ENCODE results near the gene EIF5.
"Not testable (repeated sequence)": the region's sequence is repeated elsewhere in the genome, so short reads cannot be mapped to it uniquely, and the experiment has no call there.

Gene EIF5

DNA sequence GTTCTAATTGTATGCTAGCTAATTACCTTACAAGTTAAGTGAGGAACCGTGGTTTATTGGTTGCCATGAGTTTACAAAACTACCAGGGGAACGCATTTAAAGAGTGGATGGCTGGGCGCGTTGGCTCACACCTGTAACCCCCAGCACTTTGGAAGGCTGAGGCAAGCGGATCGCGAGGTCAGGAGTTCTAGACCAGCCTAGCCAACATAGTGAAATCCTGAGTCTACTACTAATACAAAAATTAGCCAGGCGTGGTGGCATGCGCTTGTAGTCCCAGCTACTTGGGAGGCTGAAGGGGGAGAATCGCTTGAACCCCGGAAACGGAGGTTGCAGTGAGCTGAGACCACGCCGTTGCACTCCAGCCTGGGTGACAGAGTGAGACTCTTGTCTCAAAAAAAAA, 2.2 kb downstream of the EIF5 start:
- DNase-seq (ENCODE audit: low read depth) = no peak

DNA sequence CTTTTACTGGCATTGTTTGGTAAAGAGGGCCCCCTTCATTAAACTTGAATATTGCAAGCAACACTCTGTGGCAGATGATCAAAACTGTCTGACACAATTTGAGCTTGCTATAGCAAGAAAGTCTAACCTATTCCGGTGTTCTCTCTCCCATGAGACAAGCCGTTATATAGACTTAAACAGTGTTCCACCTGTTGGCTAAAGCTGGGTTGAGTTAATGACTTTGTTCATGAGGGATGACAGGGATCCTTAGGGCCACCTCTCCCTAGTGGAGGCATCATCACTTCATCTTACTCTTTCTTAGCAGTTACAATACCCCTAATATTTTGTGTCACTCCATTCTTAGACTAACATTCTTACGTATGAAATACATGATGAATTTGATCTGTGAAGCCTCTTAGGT, 3.8 kb downstream of the EIF5 start:
- DNase-seq (ENCODE audit: low read depth) = no peak

DNA sequence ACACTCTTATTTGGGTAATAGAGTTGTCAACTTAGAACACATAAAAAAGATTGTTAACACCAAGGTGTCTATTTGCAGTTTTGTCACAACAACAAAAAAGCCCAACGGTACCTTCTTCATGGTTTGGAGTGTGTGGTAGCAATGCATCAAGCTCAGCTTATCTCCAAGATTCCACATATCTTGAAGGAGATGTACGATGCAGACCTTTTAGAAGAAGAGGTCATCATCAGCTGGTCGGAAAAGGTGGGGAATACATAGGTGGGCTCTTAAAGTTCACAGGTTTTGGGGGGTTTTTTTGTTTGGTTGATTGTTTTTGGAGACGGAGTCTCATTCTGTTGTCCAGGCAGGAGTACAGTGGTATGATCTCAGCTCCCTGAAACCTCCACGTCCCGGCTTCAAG, 5.5 kb downstream of the EIF5 start:
- no peak for DNase-seq (ENCODE audit: low read depth)

DNA sequence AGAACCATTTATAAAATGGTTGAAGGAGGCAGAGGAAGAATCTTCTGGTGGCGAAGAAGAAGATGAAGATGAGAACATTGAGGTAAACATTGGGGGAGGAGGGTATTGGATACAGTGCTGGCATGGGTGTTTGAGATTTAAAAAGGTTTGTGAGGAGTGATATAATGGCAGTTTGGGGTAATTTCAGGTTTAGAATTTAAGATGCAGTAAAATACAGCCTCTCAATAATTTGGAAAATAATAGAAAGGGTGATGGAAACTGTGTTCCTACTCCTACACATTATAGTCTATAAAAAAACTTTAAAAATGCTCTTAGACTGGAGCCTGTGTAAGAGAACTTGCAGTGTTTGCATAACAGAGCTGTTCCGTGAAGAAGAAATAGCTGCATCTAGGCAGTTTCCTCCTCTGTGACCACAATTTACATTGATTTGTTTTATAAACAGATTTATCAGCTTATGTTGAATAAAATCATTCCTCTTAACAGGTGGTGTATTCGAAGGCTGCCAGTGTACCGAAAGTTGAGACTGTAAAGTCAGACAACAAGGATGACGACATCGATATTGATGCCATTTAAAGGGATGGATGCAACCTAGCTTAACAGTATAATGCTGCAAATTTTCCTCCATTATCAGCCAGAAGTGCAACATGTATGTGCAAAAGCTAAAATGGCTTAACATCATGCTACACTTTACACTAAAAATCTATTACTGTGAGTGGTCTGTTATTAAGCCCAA, 6.6 kb downstream of the EIF5 start:
- no peak for DNase-seq (ENCODE audit: low read depth)

DNA sequence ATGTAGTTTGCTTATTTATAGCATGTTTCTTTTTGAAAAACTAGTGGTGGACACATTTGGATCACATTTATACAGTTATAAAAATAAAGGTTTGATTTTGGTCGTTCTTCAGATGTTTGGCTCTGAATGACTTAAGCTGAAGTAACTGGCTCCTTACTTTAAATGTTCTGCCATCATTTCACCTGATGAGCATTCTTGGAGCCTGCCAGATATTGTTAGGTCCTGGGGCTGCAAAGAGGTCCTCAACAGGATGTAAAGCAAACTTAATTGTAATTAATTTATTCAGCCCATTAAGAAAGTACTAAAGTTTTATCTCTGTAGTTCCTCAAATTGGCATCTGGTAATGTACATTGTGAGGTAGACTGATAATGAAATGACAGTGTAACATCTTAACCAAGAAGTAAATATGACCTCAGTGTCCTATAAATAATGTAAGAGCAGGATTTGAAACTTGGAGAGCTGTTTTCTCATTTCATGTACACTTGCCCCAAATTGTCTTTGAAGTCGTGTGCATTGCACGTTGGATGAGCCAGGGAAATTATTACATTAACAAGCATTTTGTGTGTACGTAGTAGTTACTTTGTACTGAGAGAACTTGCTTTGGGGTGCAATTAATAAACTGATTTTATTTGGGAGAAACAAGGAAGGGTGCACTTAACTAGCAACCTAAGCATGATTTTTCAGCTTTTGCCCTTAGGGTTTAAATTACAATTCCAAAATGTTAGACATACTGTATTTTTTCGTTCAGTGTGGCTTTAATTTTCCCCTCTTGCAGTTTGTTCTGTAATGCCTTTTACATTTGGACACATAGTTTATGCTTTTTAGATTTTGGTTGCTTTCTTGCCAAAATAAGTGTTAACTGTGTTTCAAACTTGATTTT, 7.5 kb downstream of the EIF5 start:
- no peak for DNase-seq (ENCODE audit: low read depth)

DNA sequence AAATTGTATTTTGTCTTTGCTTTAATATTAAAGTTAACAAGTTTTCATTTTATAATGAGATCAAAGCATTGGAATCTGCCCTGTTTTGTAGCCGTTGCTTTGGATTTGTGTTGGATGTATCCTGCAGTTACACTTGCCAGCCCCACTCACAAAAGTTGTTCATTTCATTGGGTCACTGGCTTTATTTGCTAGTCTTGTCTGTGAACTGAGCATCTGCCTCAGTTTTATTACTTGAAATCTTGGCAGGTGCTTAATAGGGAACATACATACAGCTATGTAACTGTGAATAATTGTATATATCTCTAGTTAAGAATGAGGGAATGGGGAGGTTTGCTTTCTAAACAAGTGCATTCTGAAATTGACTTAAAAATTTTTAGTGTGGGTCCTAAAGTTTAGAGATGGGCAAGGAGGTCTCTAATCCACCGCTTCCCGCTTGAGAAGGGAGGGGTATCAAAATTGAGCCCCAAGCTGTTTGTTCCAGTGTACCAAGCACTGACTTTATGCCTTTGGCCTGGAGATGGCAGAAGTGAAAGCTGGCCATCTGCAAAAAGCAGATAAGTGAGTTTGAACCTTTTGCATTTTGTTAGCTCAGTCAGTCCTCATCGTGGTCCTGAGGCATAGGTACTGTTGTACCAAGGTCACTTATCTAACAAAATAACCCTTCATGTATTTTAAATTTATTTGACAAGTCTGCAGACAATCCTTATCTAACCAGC, 9.3 kb downstream of the EIF5 start:
- DNase-seq (ENCODE audit: low read depth) = no peak

DNA sequence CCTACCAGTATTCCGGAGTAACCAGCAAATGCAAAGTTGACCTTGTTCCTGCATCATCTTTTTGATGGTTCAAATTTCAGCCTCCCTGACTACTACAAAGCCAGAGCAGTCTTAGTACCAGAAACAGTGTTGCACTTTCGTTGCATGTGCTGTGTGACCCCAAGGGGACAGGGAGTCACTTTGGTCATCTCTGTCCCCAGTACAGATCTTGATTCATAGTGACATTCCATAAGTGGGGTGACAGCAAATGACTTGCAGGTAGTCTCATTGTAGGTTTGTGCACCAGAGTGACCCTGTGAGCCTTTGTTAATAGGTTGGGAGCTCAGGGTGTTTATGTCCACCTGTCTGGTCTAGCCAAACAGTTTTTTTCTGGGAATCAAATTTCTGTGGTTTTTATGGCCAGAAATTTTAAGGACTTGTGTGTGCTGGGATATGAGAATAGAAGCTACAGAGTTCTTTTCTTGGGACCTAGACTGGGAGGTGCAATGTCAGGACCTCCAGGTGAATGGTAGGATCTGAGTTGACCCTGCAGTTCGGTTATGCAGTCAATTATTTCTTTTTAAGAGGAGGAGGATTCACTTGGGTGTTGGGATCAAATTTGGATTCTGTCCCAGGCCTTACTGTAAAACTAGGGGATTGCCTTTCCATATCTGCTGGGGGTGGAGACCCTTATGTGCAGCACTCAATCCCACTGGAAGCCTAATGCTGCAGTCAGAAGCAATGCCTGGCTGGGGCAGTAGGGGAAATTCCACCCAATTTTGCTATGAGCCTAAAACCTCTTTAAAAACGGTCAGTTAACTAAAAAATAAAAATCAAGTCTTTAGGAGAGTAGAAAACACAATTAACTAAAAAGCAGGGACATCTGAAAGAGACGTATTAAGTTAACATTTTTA, 10.1 kb downstream of the EIF5 start:
- DNase-seq (ENCODE audit: low read depth) = no peak

DNA sequence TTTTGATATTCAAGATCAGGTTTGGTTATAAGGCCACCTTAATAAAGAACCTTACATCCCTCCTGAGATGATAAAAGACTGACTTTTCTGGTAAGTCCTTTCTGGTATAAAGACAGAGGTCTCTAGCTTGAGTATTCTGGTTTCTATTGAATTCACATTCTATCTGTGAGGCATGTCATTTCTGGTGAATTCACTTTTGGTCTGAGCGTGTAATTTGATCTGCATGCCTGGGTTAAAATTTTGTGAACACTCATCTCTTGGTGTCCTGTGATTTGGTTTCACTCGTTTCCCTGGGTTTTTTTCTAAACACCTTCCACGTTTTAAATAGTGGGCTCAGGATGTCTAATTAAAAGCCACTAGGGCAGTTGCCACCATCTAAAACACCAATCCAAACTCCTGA, 12.2 kb downstream of the EIF5 start:
- no peak for DNase-seq (ENCODE audit: low read depth)

DNA sequence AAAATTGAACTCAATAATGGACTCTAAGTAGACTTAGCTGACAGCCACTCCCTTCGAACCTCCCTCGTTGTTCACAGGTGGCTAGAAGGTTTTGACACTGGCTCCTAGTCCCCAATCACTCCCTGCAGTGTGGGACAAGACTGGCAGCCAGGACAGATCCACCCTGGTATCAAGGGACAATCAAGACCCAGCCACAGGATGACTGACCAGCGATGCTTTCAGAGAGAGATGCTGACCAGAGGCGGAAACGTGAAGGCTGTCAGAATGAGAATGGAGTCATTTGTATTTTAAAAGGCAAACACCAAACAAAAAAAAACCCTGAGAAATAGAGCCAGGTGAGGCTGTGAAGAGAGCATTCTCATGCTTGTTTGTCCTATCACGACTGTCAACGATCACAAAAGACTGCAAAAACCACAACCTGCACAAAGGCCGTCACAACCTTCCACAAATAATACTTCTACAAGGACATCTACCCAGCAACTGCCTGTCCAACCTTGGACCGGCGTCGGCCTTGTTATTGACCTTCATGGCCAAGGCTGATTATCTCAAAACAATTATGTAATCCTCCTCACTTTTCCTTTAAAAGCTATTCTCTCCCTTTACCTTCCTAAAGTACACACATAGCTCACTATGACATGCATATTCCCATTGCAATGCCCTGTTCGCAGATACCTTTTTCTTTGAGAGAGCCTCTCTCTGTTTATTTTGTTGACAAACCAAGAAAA, 13.2 kb downstream of the EIF5 start:
- DNase-seq (ENCODE audit: low read depth) = no peak

DNA sequence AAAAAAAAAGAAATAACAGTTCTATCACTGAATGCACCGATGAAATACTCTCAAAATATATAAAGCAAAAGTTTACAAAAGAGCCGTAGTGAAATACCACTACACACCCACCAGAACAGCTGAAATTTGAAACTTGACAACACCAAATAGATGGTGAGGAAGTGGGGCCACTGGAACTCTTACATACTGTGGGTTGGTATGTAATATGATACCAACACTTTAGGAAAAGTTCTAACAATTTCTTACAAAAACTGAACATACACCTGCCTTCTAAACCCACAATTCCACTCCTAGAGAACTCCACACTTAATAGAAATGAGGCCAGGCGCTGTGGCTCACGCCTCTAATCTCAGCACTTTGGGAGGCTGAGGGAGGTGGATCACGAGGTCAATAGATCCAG, 14.1 kb downstream of the EIF5 start:
- no peak for DNase-seq (ENCODE audit: low read depth)

DNA sequence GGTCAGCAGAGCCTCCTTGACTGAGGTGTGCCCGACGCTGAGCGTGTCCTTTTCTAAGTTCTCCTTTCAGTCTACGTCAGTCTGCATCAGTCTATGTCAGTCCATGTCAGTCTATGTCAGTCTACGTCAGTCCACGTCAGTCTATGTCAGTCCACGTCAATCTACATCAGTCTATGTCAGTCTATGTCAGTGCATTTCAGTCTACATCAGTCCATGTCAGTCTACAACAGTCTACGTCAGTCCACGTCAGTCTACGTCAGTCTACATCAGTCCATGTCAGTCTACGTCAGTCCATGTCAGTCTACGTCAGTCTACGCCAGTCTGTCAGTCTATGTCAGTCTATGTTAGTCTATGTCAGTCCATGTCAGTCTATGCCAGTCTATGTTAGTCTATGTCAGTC, 15.9 kb downstream of the EIF5 start:
- DNase-seq (ENCODE audit: low read depth) = no peak

DNA sequence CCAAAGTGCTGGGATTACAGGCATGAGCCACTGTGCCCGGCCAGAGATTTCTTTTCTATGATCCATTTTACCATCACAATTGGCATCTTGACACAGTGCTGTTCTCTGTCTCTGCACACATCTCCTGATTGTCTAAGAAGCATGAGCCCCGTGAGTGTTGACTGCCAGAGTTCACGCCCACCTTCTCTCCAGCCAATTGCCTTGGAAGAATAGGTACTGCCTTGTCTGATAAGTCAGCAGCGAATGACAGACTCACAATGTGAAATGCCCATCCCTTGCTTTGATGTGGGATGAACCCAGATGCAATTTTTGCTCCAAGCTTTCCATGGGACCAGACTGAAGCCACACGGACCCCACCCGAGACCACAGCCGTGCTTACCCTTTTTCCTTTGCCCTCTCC, 19.3 kb downstream of the EIF5 start:
- no peak for DNase-seq (ENCODE audit: low read depth)

DNA sequence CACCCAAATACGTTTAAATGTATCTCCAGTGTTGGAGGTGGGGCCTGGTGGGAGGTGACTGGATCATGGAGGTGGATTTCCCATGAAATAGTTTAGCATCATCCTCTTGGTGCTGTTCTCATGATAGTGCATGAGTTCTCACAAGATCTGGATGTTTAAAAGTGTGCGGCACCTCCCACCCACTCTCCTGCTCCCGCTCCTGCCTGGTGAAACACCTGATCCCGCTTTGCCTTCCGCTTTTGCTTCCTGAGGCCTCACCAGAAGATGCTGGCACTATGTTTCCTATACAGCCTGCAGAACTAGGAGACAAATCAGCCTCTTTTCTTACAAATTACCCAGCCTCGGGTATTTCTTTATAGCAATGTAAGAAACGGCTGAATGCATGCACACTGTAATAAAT, 20.1 kb downstream of the EIF5 start:
- no peak for DNase-seq (ENCODE audit: low read depth)

DNA sequence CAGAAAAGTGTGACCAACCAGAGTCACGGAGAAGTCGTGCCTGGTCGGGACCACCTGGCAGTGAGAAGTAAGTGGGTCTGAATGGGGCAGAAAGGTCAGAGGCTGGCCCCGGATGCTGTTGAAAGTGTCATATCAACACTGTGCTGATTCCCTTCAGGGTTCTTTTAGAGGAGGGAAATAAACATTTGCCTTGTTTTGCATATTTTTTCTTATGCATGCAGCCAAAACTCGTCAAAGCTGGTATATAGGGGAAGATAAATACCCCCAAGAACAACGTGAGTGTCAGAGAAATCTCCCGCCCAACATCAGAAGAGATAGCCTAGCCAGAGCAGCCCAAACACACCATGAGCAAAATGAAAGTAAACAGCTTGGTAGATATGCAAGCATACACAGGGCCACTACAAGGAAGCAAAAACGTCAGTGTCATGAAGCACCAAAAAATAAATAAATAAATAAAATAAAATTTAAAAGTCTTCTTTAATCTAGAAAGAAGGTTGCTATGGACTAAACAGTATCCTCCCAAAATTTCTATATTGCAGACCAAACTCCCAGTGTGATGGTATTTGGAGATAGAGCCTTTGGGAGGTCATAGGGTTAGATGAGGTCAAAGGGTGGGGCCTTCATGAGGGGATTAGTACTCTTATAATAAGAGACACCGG, 22.1 kb downstream of the EIF5 start:
- DNase-seq (ENCODE audit: low read depth) = no peak

DNA sequence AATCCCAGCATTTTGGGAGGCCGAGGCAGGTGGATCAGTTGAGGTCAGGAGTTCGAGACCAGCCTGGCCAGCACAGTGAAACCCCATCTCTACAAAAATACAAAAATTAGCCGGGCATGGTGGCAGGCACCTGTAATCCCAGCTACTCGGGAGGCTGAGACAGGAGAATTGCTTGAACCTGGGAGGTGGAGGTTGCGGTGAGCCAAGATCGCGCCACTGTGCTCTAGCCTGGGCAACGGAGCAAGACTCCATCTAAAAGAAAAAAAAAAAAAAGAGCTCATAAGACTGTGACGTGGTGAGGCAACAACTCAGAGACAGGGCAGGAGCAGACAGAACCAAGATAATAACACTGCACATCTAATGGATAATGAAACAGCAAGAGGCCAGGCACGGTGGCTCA, 23.5 kb downstream of the EIF5 start:
- not testable (repeated sequence) for DNase-seq (ENCODE audit: low read depth)

DNA sequence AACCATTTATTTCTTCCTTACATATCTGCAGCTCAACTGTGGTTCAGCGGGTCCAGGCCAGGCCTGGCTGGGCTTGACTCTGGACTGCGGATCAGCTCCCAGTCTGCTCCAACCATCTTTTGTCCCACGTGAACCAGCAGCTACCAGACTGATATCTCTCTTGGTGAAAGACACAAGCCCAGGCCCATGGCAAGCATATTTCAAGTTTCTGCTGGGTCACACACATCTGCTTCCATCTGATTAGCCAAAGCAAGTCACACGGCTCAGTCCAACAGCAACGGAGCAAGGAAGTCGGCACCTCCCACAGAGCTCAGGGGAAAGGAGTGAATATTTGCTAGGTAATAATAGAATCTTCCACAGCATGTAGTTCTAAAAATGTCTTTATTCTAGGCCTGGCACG, 26.5 kb downstream of the EIF5 start:
- no peak for DNase-seq (ENCODE audit: low read depth)

DNA sequence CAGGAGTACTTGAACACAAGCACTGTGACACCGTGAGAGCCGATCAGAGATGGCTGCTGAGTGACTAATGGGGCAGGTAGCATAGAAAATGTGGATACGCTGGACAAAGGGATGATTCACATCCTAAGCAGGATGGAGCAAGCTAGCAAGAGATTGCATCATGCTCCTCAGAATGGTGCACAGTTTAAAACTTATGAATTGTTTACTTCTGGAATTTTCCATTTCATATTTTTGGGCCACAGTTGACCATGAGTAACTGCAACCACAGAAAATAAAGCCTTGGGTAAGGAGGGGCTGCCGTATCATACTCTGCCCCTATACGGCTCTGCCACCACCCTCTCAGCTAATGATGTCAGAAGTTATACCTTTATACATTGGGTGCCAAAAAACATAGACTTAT, 27.8 kb downstream of the EIF5 start:
- DNase-seq (ENCODE audit: low read depth) = peak; percentile 98

DNA sequence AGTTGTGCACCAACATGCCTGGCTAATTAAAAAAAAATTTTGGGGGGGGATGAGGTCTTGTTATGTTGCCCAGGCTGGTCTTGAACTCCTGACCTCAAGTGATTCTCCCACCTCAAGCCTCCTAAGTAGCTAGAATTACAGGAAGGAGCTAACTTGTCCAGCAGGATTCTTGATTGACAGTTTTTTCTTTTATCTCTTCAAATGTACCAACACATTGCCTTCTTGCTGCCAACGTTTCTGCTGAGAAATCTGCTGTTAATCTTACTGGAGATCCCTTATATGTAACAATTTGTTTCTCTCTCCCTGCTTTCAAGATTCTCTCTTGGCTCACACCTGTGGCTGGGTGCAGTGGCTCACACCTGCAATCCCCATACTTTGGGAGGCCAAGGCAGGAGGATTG, 28.7 kb downstream of the EIF5 start:
- DNase-seq (ENCODE audit: low read depth) = no peak

DNA sequence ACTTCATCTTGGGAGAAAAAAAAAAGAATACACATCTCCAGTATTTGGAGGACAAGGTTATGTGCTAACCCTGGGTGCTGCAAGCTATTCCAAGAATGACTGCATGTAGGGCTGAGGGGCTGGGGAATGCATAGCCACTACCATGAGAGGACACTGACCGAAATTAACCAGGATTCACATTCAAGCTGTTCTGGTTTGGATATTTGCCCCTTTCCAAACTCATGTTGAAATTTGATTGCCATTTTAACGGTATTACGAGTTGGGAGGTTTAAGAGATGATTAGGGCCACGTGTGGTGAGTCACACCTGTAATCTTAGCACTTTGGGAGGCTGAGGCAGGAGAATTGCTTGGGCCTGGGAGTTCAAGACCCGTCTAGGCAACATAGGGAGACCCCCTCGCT, 32.7 kb downstream of the EIF5 start:
- DNase-seq (ENCODE audit: low read depth) = no peak

DNA sequence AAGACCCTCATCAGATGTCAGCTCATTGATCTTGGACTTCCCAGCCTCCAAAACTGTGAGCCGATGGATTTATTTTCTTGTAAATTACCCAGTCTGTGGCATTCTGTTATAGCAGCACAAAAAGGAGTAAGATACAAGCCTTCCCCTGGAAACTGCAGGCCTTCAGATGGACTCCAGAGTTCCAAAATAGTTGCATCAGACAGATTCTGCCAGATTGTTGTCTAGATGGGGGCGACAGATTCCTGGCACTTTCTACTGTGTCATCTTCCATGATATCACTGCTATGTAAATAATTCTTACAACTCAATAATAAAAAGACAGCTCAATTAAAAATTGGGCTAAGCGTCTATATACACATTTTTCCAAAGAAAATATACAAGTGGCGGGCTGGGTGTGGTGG, 34.0 kb downstream of the EIF5 start:
- DNase-seq (ENCODE audit: low read depth) = no peak

DNA sequence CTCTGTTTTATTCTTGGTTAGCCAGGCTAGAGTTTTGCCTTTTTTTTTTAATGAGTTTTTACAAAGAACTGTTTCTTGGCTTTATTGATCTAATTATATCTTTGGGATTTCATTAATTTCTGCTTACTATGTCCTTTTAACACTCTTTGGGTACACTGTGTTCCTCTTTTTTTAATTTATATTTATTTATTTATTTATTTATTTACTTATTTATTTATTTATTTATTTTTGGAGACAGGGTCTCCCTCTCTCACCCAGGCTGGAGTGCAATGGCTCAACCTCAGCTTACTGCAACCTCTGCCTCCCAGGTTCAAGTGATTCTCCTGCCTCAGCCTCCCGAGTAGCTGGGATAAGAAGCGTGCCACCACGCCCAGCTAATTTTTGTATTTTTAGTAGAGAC, 36.0 kb downstream of the EIF5 start:
- no peak for DNase-seq (ENCODE audit: low read depth)
